HCT116 (cell line): ENCODE data around the gene SLFN12L. TPM values are rescaled to one million over a fixed set of nuclear protein-coding genes. Genes with fewer than 3 reads are reported as not detected.
"Not testable (repeated sequence)": the region's sequence is repeated elsewhere in the genome, so short reads cannot be mapped to it uniquely, and the experiment has no call there.

ENCODE experiments used
- ATAC-seq: fragments of 200-7000 bp; cut with Tn5 transposase; 2 replicates; pipeline ENCODE4 v1.9.1; 2020; ENCODE audit warnings: mild to moderate bottlenecking, moderate library complexity
- BruUV-seq: library from RNA; stranded (reverse); fragments of 400-500 nt; replicated peaks from 2 replicates; lab custom pipeline; 2021; lab: Mats Ljungman, UMichigan
- CTCF ChIA-PET: fragments of 300-600 bp; sonication (Branson Sonifier 250); formaldehyde crosslinking; loops from one replicate; lab custom pipeline; 2021; ENCODE audit warnings: antibody characterized with exemption; lab: Charles Lee
- POLR2A ChIA-PET: fragments of 300-600, 350-600 bp; sonication (Branson Sonifier 250); formaldehyde crosslinking; loops from one replicate; lab custom pipeline; 2021; ENCODE audit warnings: antibody characterized with exemption; lab: Charles Lee
- RAD21 ChIA-PET, 2 experiments: fragments of 300-600 bp; sonication (Branson Sonifier 250); formaldehyde crosslinking; loops; one replicate each; lab custom pipeline; 2023; ENCODE audit warnings: low total read pairs in 2 of 2; ENCODE audit not compliant: uncharacterized antibody in 2 of 2, unreplicated experiment in 2 of 2, low non-redundant PET in 1 of 2; lab: Charles Lee
- DNase-seq: peaks from one replicate; pipeline ENCODE4 v3.0.0-alpha.2; 2010; ENCODE audit warnings: low read depth, low spot score
- H2AFZ ChIP-seq: fragments of 200-600 bp; shearing (Covaris generic), sonication (generic); 2 replicates; pipeline ENCODE4 v1.6.1; 2017; ENCODE audit warnings: low read depth, mixed run types, mixed read lengths, antibody characterized with exemption, low read length; ENCODE audit not compliant: poor library complexity, severe bottlenecking
- H3K27ac ChIP-seq: 2 replicates; pipeline ENCODE4 v1.5.1; 2012; ENCODE audit warnings: low read depth, low read length
- H3K27me3 ChIP-seq: fragments of 200-600 bp; sonication (generic); 2 replicates; pipeline ENCODE4 v1.6.1; 2016; ENCODE audit warnings: mixed run types, low read length, mixed read lengths; ENCODE audit not compliant: insufficient read depth
- H3K36me3 ChIP-seq, 2 experiments: fragments of 200-500 bp in 1 of 2; fragments of 200-600 bp in 1 of 2; sonication (Bioruptor generic) in 1 of 2; sonication (generic) in 1 of 2; 2 replicates each; pipeline versions ENCODE4 v1.5.1 to v1.6.1; 2014 to 2016; ENCODE audit warnings: low read length in 2 of 2, inconsistent platforms in 1 of 2, mixed read lengths in 1 of 2, mixed run types in 1 of 2; ENCODE audit not compliant: insufficient read depth in 2 of 2, control insufficient read depth in 1 of 2
- H3K4me1 ChIP-seq, 2 experiments: fragments of 200-600 bp in 1 of 2; sonication (generic) in 1 of 2; 2 replicates each; pipeline versions ENCODE4 v1.5.1 to v1.6.1; 2012 to 2017; ENCODE audit warnings: low read length in 2 of 2, inconsistent platforms in 1 of 2, mild to moderate bottlenecking in 1 of 2, mixed read lengths in 1 of 2, mixed run types in 1 of 2, moderate library complexity in 1 of 2; ENCODE audit not compliant: insufficient read depth in 2 of 2, control insufficient read depth in 1 of 2
- H3K4me2 ChIP-seq: fragments of 200-600 bp; sonication (generic); 2 replicates; pipeline ENCODE4 v1.6.1; 2017; ENCODE audit warnings: mixed run types, low read length, mixed read lengths
- H3K4me3 ChIP-seq, 2 experiments: fragments of 200-600 bp in 1 of 2; sonication (generic) in 1 of 2; replicated peaks in 1 of 2; 2 replicates each; pipeline ENCODE4 v1.5.1; 2011 to 2016; ENCODE audit warnings: low read length in 2 of 2, control low read depth in 1 of 2, low read depth in 1 of 2, mild to moderate bottlenecking in 1 of 2, mixed read lengths in 1 of 2, mixed run types in 1 of 2
- H3K79me2 ChIP-seq: fragments of 200-600 bp; sonication (generic); 2 replicates; pipeline ENCODE4 v1.6.1; 2017; ENCODE audit warnings: mild to moderate bottlenecking, mixed run types, low read length, moderate library complexity, mixed read lengths; ENCODE audit not compliant: insufficient read depth
- H3K9ac ChIP-seq: fragments of 200-600 bp; sonication (generic); 2 replicates; pipeline ENCODE4 v1.6.1; 2016; ENCODE audit warnings: low read length, mixed read lengths
- H3K9me2 ChIP-seq: fragments of 200-600 bp; sonication (generic), shearing (Covaris generic); 2 replicates; pipeline ENCODE4 v1.6.1; 2017; ENCODE audit warnings: mixed run types, mild to moderate bottlenecking, moderate library complexity; ENCODE audit not compliant: insufficient read depth
- H3K9me3 ChIP-seq, 2 experiments: fragments of 200-500 bp in 1 of 2; fragments of 200-600 bp in 1 of 2; sonication (Bioruptor generic) in 1 of 2; sonication (generic) in 1 of 2; 2 replicates each; pipeline ENCODE4 v1.6.1; 2014 to 2017; ENCODE audit warnings: low read length in 2 of 2, mixed read lengths in 2 of 2, inconsistent platforms in 1 of 2, low read depth in 1 of 2, mild to moderate bottlenecking in 1 of 2, mixed run types in 1 of 2, moderate library complexity in 1 of 2; ENCODE audit not compliant: control insufficient read depth in 1 of 2, insufficient read depth in 1 of 2
- H4K20me1 ChIP-seq: fragments of 200-600 bp; sonication (generic), shearing (Covaris generic); 2 replicates; pipeline ENCODE4 v1.6.1; 2017; ENCODE audit warnings: mixed run types, mild to moderate bottlenecking, moderate library complexity; ENCODE audit not compliant: insufficient read depth
- CEBPB ChIP-seq: IDR thresholded peaks from 2 replicates; pipeline ENCODE4 v1.6.1; 2012; ENCODE audit warnings: low read depth
- ELF1 ChIP-seq: IDR thresholded peaks from 2 replicates; pipeline ENCODE4 v1.6.1; 2012; ENCODE audit warnings: low read depth, borderline replicate concordance
- EZH2phosphoT487 ChIP-seq: fragments of 200-600 bp; IDR thresholded peaks from 2 replicates; pipeline ENCODE4 v1.6.1; 2018; ENCODE audit warnings: antibody characterized with exemption, borderline replicate concordance
- JUND ChIP-seq: IDR thresholded peaks from 2 replicates; pipeline ENCODE4 v1.6.1; 2012
- POLR2AphosphoS5 ChIP-seq: IDR thresholded peaks from 2 replicates; pipeline ENCODE4 v1.6.1; 2011; ENCODE audit warnings: mild to moderate bottlenecking, low read depth, low read length, moderate library complexity
- RAD21 ChIP-seq: IDR thresholded peaks from 2 replicates; pipeline ENCODE4 v1.6.1; 2012; ENCODE audit warnings: low read depth, mild to moderate bottlenecking
- REST ChIP-seq: IDR thresholded peaks from 2 replicates; pipeline ENCODE4 v1.6.1; 2012; ENCODE audit warnings: low read depth
- SP1 ChIP-seq: IDR thresholded peaks from 2 replicates; pipeline ENCODE4 v1.6.1; 2012; ENCODE audit warnings: low read depth
- TCF7L2 ChIP-seq: IDR thresholded peaks from 2 replicates; pipeline ENCODE4 v1.7.0; 2011; ENCODE audit warnings: borderline replicate concordance, inconsistent platforms; ENCODE audit not compliant: insufficient read depth, insufficient read length; ENCODE audit errors: extremely low read depth
- ZFX ChIP-seq: fragments of 450-650 bp; IDR thresholded peaks from 2 replicates; pipeline ENCODE4 v1.6.1; 2017
- intact Hi-C: fragments of 100-400 bp; cut with micrococcal nuclease; formaldehyde crosslinking; loops from 2 replicates; pipeline ENCODE4 v1.10.0; 2022
- total RNA-seq: library from RNA; stranded (reverse); gene quantifications from one replicate; pipeline ENCODE4 v1.2.1, GENCODE V29; 2021; ENCODE audit not compliant: unreplicated experiment
- TF ChIP-seq, protein P1 (sequence below): IDR thresholded peaks from 2 replicates; pipeline ENCODE4 v1.6.1; 2012
- TF ChIP-seq, protein P2 (sequence below), 3 experiments: fragments of 200-600 bp in 1 of 3; sonication (generic) in 1 of 3; IDR thresholded peaks in 2 of 3; conservative IDR thresholded peaks in 1 of 3; 2 replicates each; pipeline ENCODE4 v1.5.1; 2012 to 2017; ENCODE audit warnings: low read depth in 2 of 3, low read length in 2 of 3, antibody characterized with exemption in 1 of 3, borderline replicate concordance in 1 of 3, control low read depth in 1 of 3, mild to moderate bottlenecking in 1 of 3, mixed read lengths in 1 of 3, mixed run types in 1 of 3, moderate library complexity in 1 of 3; ENCODE audit not compliant: insufficient read depth in 1 of 3

The SLFN12L gene
- total RNA-seq, 1 experiment from 2014 or later = 0.17 TPM

- TF ChIP-seq, protein P1, sequence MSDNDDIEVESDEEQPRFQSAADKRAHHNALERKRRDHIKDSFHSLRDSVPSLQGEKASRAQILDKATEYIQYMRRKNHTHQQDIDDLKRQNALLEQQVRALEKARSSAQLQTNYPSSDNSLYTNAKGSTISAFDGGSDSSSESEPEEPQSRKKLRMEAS = no peak
- no peak for TF ChIP-seq ZFX
These were observed 22.9 kb downstream of the SLFN12L start (continued) for GRCh38 chr17:35514564-35514963.

GRCh38 chr17:35510052-35510451, 27.4 kb downstream of the SLFN12L start:
- H3K4me2 ChIP-seq = no peak overlapping the region
- ChIA-PET RAD21 (no interaction called here), CTCF (no interaction called here), POLR2A (no interaction called here)
- intact Hi-C loops = no loop called here
- peaks cover 28% of the 10 kb centered on the region for H3K27me3 ChIP-seq
- H3K4me1 ChIP-seq = no peaks in the 10 kb centered on the region
- H3K4me3 ChIP-seq = no peak overlapping the region
- no peaks in the 10 kb centered on the region for H3K36me3 ChIP-seq
- H3K27ac ChIP-seq = no peak overlapping the region
- no TSS peak for BruUV-seq
- no peak overlapping the region for H2AFZ ChIP-seq
- H3K9ac ChIP-seq = no peak overlapping the region
- TF ChIP-seq JUND = no peak
- TF ChIP-seq SP1 = no peak
- TF ChIP-seq REST = no peak
- TF ChIP-seq, protein P2, sequence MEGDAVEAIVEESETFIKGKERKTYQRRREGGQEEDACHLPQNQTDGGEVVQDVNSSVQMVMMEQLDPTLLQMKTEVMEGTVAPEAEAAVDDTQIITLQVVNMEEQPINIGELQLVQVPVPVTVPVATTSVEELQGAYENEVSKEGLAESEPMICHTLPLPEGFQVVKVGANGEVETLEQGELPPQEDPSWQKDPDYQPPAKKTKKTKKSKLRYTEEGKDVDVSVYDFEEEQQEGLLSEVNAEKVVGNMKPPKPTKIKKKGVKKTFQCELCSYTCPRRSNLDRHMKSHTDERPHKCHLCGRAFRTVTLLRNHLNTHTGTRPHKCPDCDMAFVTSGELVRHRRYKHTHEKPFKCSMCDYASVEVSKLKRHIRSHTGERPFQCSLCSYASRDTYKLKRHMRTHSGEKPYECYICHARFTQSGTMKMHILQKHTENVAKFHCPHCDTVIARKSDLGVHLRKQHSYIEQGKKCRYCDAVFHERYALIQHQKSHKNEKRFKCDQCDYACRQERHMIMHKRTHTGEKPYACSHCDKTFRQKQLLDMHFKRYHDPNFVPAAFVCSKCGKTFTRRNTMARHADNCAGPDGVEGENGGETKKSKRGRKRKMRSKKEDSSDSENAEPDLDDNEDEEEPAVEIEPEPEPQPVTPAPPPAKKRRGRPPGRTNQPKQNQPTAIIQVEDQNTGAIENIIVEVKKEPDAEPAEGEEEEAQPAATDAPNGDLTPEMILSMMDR (IDR thresholded peaks at IDR 0.05 in 2 of 3, conservative IDR thresholded peaks at IDR 0.05 in 1 of 3; ENCODE audit: borderline replicate concordance in 1 of 3, insufficient read depth in 1 of 3, low read depth in 2 of 3, low read length in 2 of 3) = no peak
- TF ChIP-seq ELF1 = no peak
- no peak for TF ChIP-seq RAD21
- no peak for TF ChIP-seq ZFX
- TF ChIP-seq EZH2phosphoT487 = no peak
- TF ChIP-seq, protein P1 = no peak
- TF ChIP-seq CEBPB = no peak
- no peak for TF ChIP-seq TCF7L2
- TF ChIP-seq POLR2AphosphoS5 = no peak
- DNase-seq = no peak
- H4K20me1 ChIP-seq = no peaks in the 10 kb centered on the region
- no peak for ATAC-seq
- H3K9me2 ChIP-seq = no peaks in the 10 kb centered on the region
- no peaks in the 10 kb centered on the region for H3K79me2 ChIP-seq
- no peaks in the 10 kb centered on the region for H3K9me3 ChIP-seq

DNA sequence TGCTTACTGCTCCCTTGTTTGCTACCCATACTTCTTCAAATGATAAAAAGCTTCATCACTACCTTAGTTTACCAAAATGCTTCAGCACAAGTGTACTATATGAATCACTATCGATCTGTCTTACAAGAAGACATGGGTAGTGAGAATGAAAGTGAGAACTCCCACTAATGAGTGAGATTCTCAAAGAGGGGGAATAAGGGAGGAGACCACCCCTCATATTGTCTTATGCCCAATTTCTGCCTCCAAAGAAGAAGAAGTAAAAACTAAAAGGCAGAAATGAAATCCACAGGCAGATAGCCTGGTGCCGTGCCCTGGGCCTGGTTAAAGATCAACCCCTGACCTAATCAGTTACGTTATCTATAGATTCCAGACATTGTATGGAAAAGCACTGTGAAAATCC, 29.8 kb downstream of the SLFN12L start:
- BruUV-seq, H3K9me3 ChIP-seq, H3K9me2 ChIP-seq, H3K4me3 ChIP-seq, H3K4me2 ChIP-seq, H4K20me1 ChIP-seq, RAD21 ChIA-PET, H2AFZ ChIP-seq, H3K36me3 ChIP-seq, ATAC-seq, intact Hi-C loops, DNase-seq, H3K4me1 ChIP-seq, H3K79me2 ChIP-seq, POLR2A ChIA-PET, H3K9ac ChIP-seq, H3K27ac ChIP-seq, CTCF ChIA-PET: not testable (repeated sequence)
- H3K27me3 ChIP-seq = peaks cover 19% of the 10 kb centered on the region
